HCT116 (cell line): Measurements from ENCODE around the gene GRM8. TPM values are rescaled to one million over a fixed set of nuclear protein-coding genes. Genes with fewer than 3 reads are reported as not detected.

Experiments
- ATAC-seq: fragments of 200-7000 bp; cut with Tn5 transposase; 2 replicates; pipeline ENCODE4 v1.9.1; 2020; ENCODE audit warnings: mild to moderate bottlenecking, moderate library complexity
- BruUV-seq: library from RNA; stranded (reverse); fragments of 400-500 nt; replicated peaks from 2 replicates; lab custom pipeline; 2021; lab: Mats Ljungman, UMichigan
- CTCF ChIA-PET: fragments of 300-600 bp; sonication (Branson Sonifier 250); formaldehyde crosslinking; loops from one replicate; lab custom pipeline; 2021; ENCODE audit warnings: antibody characterized with exemption; lab: Charles Lee
- POLR2A ChIA-PET: fragments of 300-600, 350-600 bp; sonication (Branson Sonifier 250); formaldehyde crosslinking; loops from one replicate; lab custom pipeline; 2021; ENCODE audit warnings: antibody characterized with exemption; lab: Charles Lee
- RAD21 ChIA-PET, 2 experiments: fragments of 300-600 bp; sonication (Branson Sonifier 250); formaldehyde crosslinking; loops; one replicate each; lab custom pipeline; 2023; ENCODE audit warnings: low total read pairs in 2 of 2; ENCODE audit not compliant: uncharacterized antibody in 2 of 2, unreplicated experiment in 2 of 2, low non-redundant PET in 1 of 2; lab: Charles Lee
- DNase-seq: peaks from one replicate; pipeline ENCODE4 v3.0.0-alpha.2; 2010; ENCODE audit warnings: low read depth, low spot score
- H2AFZ ChIP-seq: fragments of 200-600 bp; shearing (Covaris generic), sonication (generic); 2 replicates; pipeline ENCODE4 v1.6.1; 2017; ENCODE audit warnings: low read depth, mixed run types, mixed read lengths, antibody characterized with exemption, low read length; ENCODE audit not compliant: poor library complexity, severe bottlenecking
- H3K27ac ChIP-seq: 2 replicates; pipeline ENCODE4 v1.5.1; 2012; ENCODE audit warnings: low read depth, low read length
- H3K27me3 ChIP-seq: fragments of 200-600 bp; sonication (generic); 2 replicates; pipeline ENCODE4 v1.6.1; 2016; ENCODE audit warnings: mixed run types, low read length, mixed read lengths; ENCODE audit not compliant: insufficient read depth
- H3K36me3 ChIP-seq, 2 experiments: fragments of 200-500 bp in 1 of 2; fragments of 200-600 bp in 1 of 2; sonication (Bioruptor generic) in 1 of 2; sonication (generic) in 1 of 2; 2 replicates each; pipeline versions ENCODE4 v1.5.1 to v1.6.1; 2014 to 2016; ENCODE audit warnings: low read length in 2 of 2, inconsistent platforms in 1 of 2, mixed read lengths in 1 of 2, mixed run types in 1 of 2; ENCODE audit not compliant: insufficient read depth in 2 of 2, control insufficient read depth in 1 of 2
- H3K4me1 ChIP-seq, 2 experiments: fragments of 200-600 bp in 1 of 2; sonication (generic) in 1 of 2; 2 replicates each; pipeline versions ENCODE4 v1.5.1 to v1.6.1; 2012 to 2017; ENCODE audit warnings: low read length in 2 of 2, inconsistent platforms in 1 of 2, mild to moderate bottlenecking in 1 of 2, mixed read lengths in 1 of 2, mixed run types in 1 of 2, moderate library complexity in 1 of 2; ENCODE audit not compliant: insufficient read depth in 2 of 2, control insufficient read depth in 1 of 2
- H3K4me2 ChIP-seq: fragments of 200-600 bp; sonication (generic); 2 replicates; pipeline ENCODE4 v1.6.1; 2017; ENCODE audit warnings: mixed run types, low read length, mixed read lengths
- H3K4me3 ChIP-seq, 2 experiments: fragments of 200-600 bp in 1 of 2; sonication (generic) in 1 of 2; replicated peaks in 1 of 2; 2 replicates each; pipeline ENCODE4 v1.5.1; 2011 to 2016; ENCODE audit warnings: low read length in 2 of 2, control low read depth in 1 of 2, low read depth in 1 of 2, mild to moderate bottlenecking in 1 of 2, mixed read lengths in 1 of 2, mixed run types in 1 of 2
- H3K79me2 ChIP-seq: fragments of 200-600 bp; sonication (generic); 2 replicates; pipeline ENCODE4 v1.6.1; 2017; ENCODE audit warnings: mild to moderate bottlenecking, mixed run types, low read length, moderate library complexity, mixed read lengths; ENCODE audit not compliant: insufficient read depth
- H3K9ac ChIP-seq: fragments of 200-600 bp; sonication (generic); 2 replicates; pipeline ENCODE4 v1.6.1; 2016; ENCODE audit warnings: low read length, mixed read lengths
- H3K9me2 ChIP-seq: fragments of 200-600 bp; sonication (generic), shearing (Covaris generic); 2 replicates; pipeline ENCODE4 v1.6.1; 2017; ENCODE audit warnings: mixed run types, mild to moderate bottlenecking, moderate library complexity; ENCODE audit not compliant: insufficient read depth
- H3K9me3 ChIP-seq, 2 experiments: fragments of 200-500 bp in 1 of 2; fragments of 200-600 bp in 1 of 2; sonication (Bioruptor generic) in 1 of 2; sonication (generic) in 1 of 2; 2 replicates each; pipeline ENCODE4 v1.6.1; 2014 to 2017; ENCODE audit warnings: low read length in 2 of 2, mixed read lengths in 2 of 2, inconsistent platforms in 1 of 2, low read depth in 1 of 2, mild to moderate bottlenecking in 1 of 2, mixed run types in 1 of 2, moderate library complexity in 1 of 2; ENCODE audit not compliant: control insufficient read depth in 1 of 2, insufficient read depth in 1 of 2
- H4K20me1 ChIP-seq: fragments of 200-600 bp; sonication (generic), shearing (Covaris generic); 2 replicates; pipeline ENCODE4 v1.6.1; 2017; ENCODE audit warnings: mixed run types, mild to moderate bottlenecking, moderate library complexity; ENCODE audit not compliant: insufficient read depth
- ATF3 ChIP-seq: IDR thresholded peaks from 2 replicates; pipeline ENCODE4 v1.6.1; 2012
- CBX3 ChIP-seq: IDR thresholded peaks from 2 replicates; pipeline ENCODE4 v1.6.1; 2012; ENCODE audit warnings: low read depth
- EGR1 ChIP-seq: IDR thresholded peaks from 2 replicates; pipeline ENCODE4 v1.6.1; 2012; ENCODE audit warnings: low read depth
- ELF1 ChIP-seq: IDR thresholded peaks from 2 replicates; pipeline ENCODE4 v1.6.1; 2012; ENCODE audit warnings: low read depth, borderline replicate concordance
- EZH2phosphoT487 ChIP-seq: fragments of 200-600 bp; IDR thresholded peaks from 2 replicates; pipeline ENCODE4 v1.6.1; 2018; ENCODE audit warnings: antibody characterized with exemption, borderline replicate concordance
- FOSL1 ChIP-seq: IDR thresholded peaks from 2 replicates; pipeline ENCODE4 v1.6.1; 2012; ENCODE audit warnings: low read depth
- JUND ChIP-seq: IDR thresholded peaks from 2 replicates; pipeline ENCODE4 v1.6.1; 2012
- POLR2A ChIP-seq: IDR thresholded peaks from 2 replicates; pipeline ENCODE4 v1.7.0; 2011; ENCODE audit warnings: borderline replicate concordance; ENCODE audit not compliant: insufficient read depth, insufficient read length; ENCODE audit errors: extremely low read depth
- POLR2AphosphoS5 ChIP-seq: IDR thresholded peaks from 2 replicates; pipeline ENCODE4 v1.6.1; 2011; ENCODE audit warnings: mild to moderate bottlenecking, low read depth, low read length, moderate library complexity
- RAD21 ChIP-seq: IDR thresholded peaks from 2 replicates; pipeline ENCODE4 v1.6.1; 2012; ENCODE audit warnings: low read depth, mild to moderate bottlenecking
- SIN3A ChIP-seq: IDR thresholded peaks from 2 replicates; pipeline ENCODE4 v1.6.1; 2012; ENCODE audit warnings: low read depth
- SP1 ChIP-seq: IDR thresholded peaks from 2 replicates; pipeline ENCODE4 v1.6.1; 2012; ENCODE audit warnings: low read depth
- SRF ChIP-seq: IDR thresholded peaks from 2 replicates; pipeline ENCODE4 v1.6.1; 2012; ENCODE audit warnings: low read depth
- TCF7L2 ChIP-seq: IDR thresholded peaks from 2 replicates; pipeline ENCODE4 v1.7.0; 2011; ENCODE audit warnings: borderline replicate concordance, inconsistent platforms; ENCODE audit not compliant: insufficient read depth, insufficient read length; ENCODE audit errors: extremely low read depth
- YY1 ChIP-seq: IDR thresholded peaks from 2 replicates; pipeline ENCODE4 v1.6.1; 2011; ENCODE audit warnings: low read length, low read depth, moderate library complexity, mild to moderate bottlenecking; ENCODE audit not compliant: insufficient replicate concordance; ENCODE audit errors: extremely low read depth
- ZBTB33 ChIP-seq: IDR thresholded peaks from 2 replicates; pipeline ENCODE4 v1.6.1; 2011; ENCODE audit warnings: mild to moderate bottlenecking, low read length, moderate library complexity; ENCODE audit not compliant: insufficient replicate concordance; ENCODE audit errors: extremely low read depth
- ZFX ChIP-seq: fragments of 450-650 bp; IDR thresholded peaks from 2 replicates; pipeline ENCODE4 v1.6.1; 2017
- ZNF274 ChIP-seq: fragments of 200-500 bp; sonication (Bioruptor generic); IDR thresholded peaks from 2 replicates; pipeline ENCODE4 v1.6.1; 2014; ENCODE audit warnings: mild to moderate bottlenecking, low read depth, low read length, inconsistent platforms
- intact Hi-C: fragments of 100-400 bp; cut with micrococcal nuclease; formaldehyde crosslinking; loops from 2 replicates; pipeline ENCODE4 v1.10.0; 2022
- total RNA-seq: library from RNA; stranded (reverse); gene quantifications from one replicate; pipeline ENCODE4 v1.2.1, GENCODE V29; 2021; ENCODE audit not compliant: unreplicated experiment
- TF ChIP-seq, protein P1 (sequence below): IDR thresholded peaks from 2 replicates; pipeline ENCODE4 v1.6.1; 2012

GRM8 gene
- total RNA-seq, 1 experiment from 2014 or later: 0.05 TPM

DNA sequence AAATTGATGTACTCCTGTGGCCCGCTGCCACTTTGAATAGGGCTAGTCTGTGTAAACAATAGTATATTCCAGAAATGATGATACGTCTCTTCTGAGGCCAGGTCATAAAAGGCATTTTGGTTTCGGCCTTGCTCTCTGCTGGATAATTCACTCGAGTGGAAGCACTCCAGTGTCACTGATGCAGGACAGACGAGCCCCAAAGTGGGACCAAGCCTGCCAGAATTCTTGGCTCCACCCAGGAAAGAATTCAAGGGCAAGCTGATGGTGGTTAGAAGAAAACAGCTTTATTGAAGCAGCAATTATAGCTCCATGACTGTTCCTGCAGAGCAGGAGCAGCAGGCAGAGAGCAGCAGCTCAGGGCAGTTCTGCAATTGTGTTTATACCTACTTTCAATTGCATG, 717.6 kb downstream of the GRM8 start:
- no peaks in the 10 kb centered on the region for H3K36me3 ChIP-seq
- intact Hi-C loops: no loop called here
- no peak for TF ChIP-seq EGR1
- TF ChIP-seq SRF: no peak
- no peak for TF ChIP-seq YY1
- TF ChIP-seq ZNF274: no peak
- no peak for TF ChIP-seq CBX3
- TF ChIP-seq, protein P1, sequence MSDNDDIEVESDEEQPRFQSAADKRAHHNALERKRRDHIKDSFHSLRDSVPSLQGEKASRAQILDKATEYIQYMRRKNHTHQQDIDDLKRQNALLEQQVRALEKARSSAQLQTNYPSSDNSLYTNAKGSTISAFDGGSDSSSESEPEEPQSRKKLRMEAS: no peak
- no peak for TF ChIP-seq ELF1
- TF ChIP-seq TCF7L2: no peak
- TF ChIP-seq POLR2AphosphoS5: no peak
- no peak overlapping the region for H3K4me2 ChIP-seq
- no peak for ATAC-seq
- no peaks in the 10 kb centered on the region for H3K9me3 ChIP-seq
- no peak for DNase-seq
- no peaks in the 10 kb centered on the region for H3K79me2 ChIP-seq
- no peaks in the 10 kb centered on the region for H3K4me1 ChIP-seq
- no peak overlapping the region for H3K27ac ChIP-seq
- no peaks in the 10 kb centered on the region for H3K9me2 ChIP-seq
- CTCF ChIA-PET: no interaction called here
- BruUV-seq: no TSS peak
- no peak overlapping the region for H3K9ac ChIP-seq
- no peaks in the 10 kb centered on the region for H4K20me1 ChIP-seq
- no peaks in the 10 kb centered on the region for H3K27me3 ChIP-seq
- POLR2A ChIA-PET: no interaction called here
- H2AFZ ChIP-seq: no peak overlapping the region
- H3K4me3 ChIP-seq: no peak overlapping the region
- RAD21 ChIA-PET: no interaction called here

DNA sequence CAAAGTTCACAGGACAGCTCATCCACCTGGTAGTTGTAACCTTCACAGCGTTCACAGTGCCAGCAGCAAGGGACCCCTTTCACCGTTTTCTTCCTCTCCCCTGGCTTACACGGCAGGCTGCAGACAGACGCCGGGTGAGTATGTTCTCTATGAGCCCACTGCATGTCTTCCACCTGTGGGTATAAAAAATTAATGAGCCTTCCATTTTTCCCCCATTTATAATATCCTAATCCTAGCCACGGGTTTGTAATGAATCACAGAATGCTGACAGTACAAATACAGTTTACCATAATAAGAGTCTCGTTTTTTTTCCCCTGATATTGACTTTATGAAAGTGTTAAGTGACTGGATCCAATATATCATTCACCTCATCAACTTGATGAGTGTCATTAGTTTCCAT, 719.0 kb downstream of the GRM8 start:
- DNase-seq: no peak
- Histone ChIP-seq H3K9me2 (no peaks in the 10 kb centered on the region), H3K4me1 (no peaks in the 10 kb centered on the region), H3K27me3 (no peaks in the 10 kb centered on the region), H3K36me3 (no peaks in the 10 kb centered on the region), H2AFZ (no peak overlapping the region), H3K9ac (no peak overlapping the region), H3K4me3 (no peak overlapping the region), H3K27ac (no peak overlapping the region), H3K79me2 (no peaks in the 10 kb centered on the region), H3K4me2 (no peak overlapping the region), H4K20me1 (no peaks in the 10 kb centered on the region), H3K9me3 (no peaks in the 10 kb centered on the region)
- intact Hi-C loops: no loop called here
- ATAC-seq: no peak
- CTCF ChIA-PET: no interaction called here
- no TSS peak for BruUV-seq
- POLR2A ChIA-PET: no interaction called here
- RAD21 ChIA-PET: no interaction called here
- TF ChIP-seq JUND (no peak), FOSL1 (no peak), POLR2A (no peak), ELF1 (no peak), TCF7L2 (no peak), SIN3A (no peak), EZH2phosphoT487 (no peak), ZNF274 (no peak), ZBTB33 (no peak), ZFX (no peak), EGR1 (no peak), SP1 (no peak), CBX3 (no peak), ATF3 (no peak), POLR2AphosphoS5 (no peak), RAD21 (no peak)
- TF ChIP-seq, protein P1: no peak
